ENCODE data around the gene NXNL2.

DNA sequence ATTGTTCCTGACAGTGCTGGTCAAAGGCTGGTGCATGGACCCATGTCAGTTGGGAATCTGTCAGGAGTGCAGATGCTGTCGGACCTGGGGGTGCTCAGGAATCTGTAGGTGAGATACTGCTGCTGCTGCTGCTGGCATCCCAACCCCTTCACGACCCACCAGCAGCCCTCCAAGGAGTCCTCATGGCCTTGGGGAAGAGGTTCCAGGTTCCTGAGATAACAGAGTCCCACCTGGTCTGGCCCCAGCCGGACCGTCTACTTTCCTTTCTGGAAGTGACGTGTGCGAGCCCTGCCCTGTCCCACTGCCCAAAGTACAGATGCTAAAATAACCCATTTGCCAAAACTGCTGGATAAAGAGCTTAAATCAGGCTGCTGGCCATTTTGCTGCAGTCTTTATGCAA, 4.3 kb downstream of the NXNL2 start:
- no peak for TF ChIP-seq CTCF (conservative IDR thresholded peaks at IDR 0.05; ENCODE audit: low read length)
- no peak for TF ChIP-seq EZH2phosphoT487 (IDR thresholded peaks at IDR 0.05; ENCODE audit: borderline replicate concordance, low read depth, low read length)

Measured in OCI-LY7 (cell line).